Esophagus mucosa (tissue), 1 donor: Measurements from ENCODE around the gene PROC. TPM values are rescaled to one million over a fixed set of nuclear protein-coding genes. Genes with fewer than 3 reads are reported as not detected.
A peak's percentile ranks its signal among the peaks of the same experiment; 100 is the strongest.

Source experiments
- ATAC-seq: fragments of 200-7000 bp; cut with Tn5 transposase; one replicate; pipeline ENCODE4 v1.9.1; 2020
- total RNA-seq: library from RNA; stranded (reverse); gene quantifications from one replicate; pipeline ENCODE4 v1.2.4, GENCODE V29; 2023
- donor health status: DM: yes; HTN: yes; CAD: no.

PROC gene
- total RNA-seq, 1 donor from 2014 or later, result 0.20 TPM

DNA sequence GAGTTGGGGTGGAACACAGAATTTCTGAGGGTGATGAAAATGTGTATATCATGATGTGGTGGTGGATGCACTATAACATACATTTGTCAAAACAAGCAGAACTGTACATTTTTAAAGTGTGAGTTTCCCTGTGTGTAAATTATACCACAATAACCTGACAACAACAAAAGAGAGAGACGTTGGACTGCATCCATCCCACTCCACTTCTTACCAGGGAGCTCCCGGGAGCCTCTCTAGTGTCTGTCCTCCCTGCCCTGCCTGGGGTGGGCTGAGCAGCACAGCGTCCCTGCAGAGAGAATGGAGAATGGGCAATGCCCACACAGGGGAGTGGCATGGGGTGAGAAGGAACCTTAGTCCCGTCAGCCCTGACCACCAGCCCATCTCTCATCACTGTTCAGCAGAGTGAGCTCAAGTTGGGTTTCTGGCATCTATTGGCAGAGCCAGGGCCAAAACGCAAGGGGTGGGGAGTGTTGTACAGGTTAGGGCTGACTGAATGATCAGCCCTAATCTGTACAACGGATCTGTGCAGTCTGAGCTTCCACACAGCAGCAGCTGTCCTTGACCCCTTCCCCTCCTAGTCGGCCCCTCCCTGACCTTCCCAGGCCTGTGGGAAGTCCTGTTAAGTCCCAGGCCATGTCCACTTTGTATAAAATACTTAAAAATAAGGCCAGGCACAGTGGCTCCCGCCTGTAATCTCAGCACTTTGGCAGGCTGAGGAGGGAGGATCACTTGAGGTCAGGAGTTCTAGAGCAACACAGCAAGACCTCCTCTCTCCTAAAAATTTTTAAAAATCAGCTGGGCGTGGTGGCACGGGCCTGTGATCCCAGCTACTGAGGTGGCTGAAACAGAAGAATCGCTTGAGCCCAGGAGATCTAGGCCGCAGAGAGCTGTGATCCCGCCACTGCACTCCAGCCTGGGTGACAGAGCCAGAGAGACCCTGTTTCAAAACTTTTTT, 3.3 kb upstream of the PROC start:
- ATAC-seq, result no peak

DNA sequence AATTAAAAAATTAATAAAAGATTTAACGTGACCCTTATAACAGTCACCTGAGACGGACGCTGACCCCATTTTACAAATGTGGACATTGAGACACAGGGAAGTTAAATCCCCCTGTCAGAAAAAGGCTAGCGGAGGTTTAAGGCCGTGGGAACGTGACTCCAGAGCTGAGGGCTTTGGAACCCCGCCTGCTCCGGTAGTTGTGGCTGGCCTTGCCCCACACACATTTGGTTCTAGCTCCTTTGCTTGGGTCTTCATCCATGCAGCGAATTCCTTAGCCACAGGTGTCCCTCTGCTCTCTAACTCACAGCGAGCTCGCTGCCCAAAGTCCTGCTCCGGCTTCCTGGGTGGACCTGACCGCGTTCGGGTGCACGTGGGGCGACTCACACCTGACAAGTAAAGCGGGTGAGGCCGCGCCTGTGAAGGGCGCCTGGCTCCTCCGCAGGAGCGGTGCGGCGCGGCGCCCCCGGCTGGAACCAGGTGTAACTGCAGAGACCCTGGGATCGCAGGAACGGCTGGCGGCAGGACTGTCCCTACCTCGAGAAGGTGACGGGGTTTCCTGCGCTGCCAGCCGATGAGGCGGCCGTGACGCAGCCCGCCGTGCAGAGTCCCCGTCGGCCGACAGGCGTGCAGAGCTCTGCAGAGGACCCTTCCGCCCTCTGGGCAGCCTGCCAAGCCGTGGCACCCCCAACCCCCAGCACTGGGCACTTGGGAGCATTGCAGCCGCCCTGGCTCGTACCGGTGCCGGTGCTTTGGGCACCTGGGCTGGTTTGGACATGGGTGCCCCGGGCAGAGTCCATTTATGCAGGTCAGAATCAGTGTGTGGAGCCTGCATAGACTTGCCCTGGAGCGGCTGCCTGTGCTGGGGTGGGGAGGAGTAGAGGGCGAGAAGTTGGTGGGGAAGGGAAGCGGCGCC, 2.4 kb upstream of the PROC start:
- peak; percentile 85 for ATAC-seq

DNA sequence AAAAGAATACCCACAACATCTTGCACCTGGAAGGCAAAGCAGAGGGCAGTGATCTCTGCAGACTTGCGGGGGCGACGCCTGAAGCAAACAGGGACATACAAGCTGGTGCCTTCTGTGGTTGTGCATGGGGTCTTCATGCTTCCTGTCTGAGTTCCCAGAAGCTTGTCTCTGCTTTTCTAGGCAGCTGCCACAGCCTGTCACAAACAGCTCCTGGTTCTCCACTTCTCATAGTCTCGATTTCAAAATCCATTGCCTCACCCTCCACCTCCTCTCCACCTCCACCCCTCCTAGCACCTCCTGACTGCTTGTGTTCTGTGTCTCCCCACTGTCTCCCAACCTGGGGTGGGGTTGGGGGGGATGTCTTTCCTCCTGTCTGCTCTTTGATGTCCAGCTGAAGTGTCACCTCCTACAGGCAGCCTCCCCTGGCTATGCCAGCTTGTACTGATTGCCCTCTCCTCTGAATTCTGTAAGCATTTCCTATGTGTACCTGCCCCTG, 1.7 kb upstream of the PROC start:
- ATAC-seq, result no peak

DNA sequence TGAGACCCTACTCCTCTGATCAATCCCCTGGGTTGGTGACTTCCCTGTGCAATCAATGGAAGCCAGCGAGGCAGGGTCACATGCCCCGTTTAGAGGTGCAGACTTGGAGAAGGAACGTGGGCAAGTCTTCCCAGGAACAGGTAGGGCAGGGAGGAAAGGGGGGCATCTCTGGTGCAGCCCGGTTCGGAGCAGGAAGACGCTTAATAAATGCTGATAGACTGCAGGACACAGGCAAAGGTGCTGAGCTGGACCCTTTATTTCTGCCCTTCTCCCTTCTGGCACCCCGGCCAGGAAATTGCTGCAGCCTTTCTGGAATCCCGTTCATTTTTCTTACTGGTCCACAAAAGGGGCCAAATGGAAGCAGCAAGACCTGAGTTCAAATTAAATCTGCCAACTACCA, 821 bp upstream of the PROC start:
- no peak for ATAC-seq

DNA sequence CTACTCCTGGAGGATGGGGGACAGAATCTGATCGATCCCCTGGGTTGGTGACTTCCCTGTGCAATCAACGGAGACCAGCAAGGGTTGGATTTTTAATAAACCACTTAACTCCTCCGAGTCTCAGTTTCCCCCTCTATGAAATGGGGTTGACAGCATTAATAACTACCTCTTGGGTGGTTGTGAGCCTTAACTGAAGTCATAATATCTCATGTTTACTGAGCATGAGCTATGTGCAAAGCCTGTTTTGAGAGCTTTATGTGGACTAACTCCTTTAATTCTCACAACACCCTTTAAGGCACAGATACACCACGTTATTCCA, 844 bp downstream of the PROC start:
- no peak for ATAC-seq

DNA sequence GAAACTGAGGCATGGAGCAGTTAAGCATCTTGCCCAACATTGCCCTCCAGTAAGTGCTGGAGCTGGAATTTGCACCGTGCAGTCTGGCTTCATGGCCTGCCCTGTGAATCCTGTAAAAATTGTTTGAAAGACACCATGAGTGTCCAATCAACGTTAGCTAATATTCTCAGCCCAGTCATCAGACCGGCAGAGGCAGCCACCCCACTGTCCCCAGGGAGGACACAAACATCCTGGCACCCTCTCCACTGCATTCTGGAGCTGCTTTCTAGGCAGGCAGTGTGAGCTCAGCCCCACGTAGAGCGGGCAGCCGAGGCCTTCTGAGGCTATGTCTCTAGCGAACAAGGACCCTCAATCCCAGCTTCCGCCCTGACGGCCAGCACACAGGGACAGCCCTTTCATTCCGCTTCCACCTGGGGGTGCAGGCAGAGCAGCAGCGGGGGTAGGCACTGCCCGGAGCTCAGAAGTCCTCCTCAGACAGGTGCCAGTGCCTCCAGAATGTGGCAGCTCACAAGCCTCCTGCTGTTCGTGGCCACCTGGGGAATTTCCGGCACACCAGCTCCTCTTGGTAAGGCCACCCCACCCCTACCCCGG, 1.3 kb downstream of the PROC start:
- no peak for ATAC-seq

DNA sequence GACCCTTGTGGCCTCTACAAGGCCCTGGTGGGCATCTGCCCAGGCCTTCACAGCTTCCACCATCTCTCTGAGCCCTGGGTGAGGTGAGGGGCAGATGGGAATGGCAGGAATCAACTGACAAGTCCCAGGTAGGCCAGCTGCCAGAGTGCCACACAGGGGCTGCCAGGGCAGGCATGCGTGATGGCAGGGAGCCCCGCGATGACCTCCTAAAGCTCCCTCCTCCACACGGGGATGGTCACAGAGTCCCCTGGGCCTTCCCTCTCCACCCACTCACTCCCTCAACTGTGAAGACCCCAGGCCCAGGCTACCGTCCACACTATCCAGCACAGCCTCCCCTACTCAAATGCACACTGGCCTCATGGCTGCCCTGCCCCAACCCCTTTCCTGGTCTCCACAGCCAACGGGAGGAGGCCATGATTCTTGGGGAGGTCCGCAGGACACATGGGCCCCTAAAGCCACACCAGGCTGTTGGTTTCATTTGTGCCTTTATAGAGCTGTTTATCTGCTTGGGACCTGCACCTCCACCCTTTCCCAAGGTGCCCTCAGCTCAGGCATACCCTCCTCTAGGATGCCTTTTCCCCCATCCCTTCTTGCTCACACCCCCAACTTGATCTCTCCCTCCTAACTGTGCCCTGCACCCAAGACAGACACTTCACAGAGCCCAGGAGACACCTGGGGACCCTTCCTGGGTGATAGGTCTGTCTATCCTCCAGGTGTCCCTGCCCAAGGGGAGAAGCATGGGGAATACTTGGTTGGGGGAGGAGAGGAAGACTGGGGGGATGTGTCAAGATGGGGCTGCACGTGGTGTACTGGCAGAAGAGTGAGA, 2.0 kb downstream of the PROC start:
- ATAC-seq, result no peak

DNA sequence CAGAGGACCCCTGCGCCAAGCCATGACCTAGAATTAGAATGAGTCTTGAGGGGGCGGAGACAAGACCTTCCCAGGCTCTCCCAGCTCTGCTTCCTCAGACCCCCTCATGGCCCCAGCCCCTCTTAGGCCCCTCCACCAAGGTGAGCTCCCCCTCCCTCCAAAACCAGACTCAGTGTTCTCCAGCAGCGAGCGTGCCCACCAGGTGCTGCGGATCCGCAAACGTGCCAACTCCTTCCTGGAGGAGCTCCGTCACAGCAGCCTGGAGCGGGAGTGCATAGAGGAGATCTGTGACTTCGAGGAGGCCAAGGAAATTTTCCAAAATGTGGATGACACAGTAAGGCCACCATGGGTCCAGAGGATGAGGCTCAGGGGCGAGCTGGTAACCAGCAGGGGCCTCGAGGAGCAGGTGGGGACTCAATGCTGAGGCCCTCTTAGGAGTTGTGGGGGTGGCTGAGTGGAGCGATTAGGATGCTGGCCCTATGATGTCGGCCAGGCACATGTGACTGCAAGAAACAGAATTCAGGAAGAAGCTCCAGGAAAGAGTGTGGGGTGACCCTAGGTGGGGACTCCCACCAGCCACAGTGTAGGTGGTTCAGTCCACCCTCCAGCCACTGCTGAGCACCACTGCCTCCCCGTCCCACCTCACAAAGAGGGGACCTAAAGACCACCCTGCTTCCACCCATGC, 3.0 kb downstream of the PROC start:
- no peak for ATAC-seq

DNA sequence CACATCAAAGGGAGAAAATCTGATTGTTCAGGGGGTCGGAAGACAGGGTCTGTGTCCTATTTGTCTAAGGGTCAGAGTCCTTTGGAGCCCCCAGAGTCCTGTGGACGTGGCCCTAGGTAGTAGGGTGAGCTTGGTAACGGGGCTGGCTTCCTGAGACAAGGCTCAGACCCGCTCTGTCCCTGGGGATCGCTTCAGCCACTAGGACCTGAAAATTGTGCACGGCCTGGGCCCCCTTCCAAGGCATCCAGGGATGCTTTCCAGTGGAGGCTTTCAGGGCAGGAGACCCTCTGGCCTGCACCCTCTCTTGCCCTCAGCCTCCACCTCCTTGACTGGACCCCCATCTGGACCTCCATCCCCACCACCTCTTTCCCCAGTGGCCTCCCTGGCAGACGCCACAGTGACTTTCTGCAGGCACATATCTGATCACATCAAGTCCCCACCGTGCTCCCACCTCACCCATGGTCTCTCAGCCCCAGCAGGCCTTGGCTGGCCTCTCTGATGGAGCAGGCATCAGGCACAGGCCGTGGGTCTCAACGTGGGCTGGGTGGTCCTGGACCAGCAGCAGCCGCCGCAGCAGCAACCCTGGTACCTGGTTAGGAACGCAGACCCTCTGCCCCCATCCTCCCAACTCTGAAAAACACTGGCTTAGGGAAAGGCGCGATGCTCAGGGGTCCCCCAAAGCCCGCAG, 3.8 kb downstream of the PROC start:
- no peak for ATAC-seq

DNA sequence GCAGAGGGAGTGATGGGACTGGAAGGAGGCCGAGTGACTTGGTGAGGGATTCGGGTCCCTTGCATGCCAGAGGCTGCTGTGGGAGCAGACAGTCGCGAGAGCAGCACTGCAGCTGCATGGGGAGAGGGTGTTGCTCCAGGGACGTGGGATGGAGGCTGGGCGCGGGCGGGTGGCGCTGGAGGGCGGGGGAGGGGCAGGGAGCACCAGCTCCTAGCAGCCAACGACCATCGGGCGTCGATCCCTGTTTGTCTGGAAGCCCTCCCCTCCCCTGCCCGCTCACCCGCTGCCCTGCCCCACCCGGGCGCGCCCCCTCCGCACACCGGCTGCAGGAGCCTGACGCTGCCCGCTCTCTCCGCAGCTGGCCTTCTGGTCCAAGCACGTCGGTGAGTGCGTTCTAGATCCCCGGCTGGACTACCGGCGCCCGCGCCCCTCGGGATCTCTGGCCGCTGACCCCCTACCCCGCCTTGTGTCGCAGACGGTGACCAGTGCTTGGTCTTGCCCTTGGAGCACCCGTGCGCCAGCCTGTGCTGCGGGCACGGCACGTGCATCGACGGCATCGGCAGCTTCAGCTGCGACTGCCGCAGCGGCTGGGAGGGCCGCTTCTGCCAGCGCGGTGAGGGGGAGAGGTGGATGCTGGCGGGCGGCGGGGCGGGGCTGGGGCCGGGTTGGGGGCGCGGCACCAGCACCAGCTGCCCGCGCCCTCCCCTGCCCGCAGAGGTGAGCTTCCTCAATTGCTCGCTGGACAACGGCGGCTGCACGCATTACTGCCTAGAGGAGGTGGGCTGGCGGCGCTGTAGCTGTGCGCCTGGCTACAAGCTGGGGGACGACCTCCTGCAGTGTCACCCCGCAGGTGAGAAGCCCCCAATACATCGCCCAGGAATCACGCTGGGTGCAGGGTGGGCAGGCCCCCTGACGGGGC, 4.6 kb downstream of the PROC start:
- ATAC-seq, result peak; percentile 37

DNA sequence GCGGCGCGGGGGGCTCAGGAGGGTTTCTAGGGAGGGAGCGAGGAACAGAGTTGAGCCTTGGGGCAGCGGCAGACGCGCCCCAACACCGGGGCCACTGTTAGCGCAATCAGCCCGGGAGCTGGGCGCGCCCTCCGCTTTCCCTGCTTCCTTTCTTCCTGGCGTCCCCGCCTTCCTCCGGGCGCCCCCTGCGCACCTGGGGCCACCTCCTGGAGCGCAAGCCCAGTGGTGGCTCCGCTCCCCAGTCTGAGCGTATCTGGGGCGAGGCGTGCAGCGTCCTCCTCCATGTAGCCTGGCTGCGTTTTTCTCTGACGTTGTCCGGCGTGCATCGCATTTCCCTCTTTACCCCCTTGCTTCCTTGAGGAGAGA, 5.2 kb downstream of the PROC start:
- ATAC-seq, result peak; percentile 66

DNA sequence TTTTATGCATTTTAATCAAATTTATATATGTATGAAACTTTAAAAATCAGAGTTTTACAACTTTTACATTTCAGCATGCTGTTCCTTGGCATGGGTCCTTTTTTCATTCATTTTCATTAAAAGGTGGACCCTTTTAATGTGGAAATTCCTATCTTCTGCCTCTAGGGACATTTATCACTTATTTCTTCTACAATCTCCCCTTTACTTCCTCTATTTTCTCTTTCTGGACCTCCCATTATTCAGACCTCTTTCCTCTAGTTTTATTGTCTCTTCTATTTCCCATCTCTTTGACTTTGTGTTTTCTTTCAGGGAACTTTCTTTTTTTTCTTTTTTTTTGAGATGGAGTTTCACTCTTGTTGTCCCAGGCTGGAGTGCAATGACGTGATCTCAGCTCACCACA, 5.7 kb downstream of the PROC start:
- ATAC-seq, result no peak

DNA sequence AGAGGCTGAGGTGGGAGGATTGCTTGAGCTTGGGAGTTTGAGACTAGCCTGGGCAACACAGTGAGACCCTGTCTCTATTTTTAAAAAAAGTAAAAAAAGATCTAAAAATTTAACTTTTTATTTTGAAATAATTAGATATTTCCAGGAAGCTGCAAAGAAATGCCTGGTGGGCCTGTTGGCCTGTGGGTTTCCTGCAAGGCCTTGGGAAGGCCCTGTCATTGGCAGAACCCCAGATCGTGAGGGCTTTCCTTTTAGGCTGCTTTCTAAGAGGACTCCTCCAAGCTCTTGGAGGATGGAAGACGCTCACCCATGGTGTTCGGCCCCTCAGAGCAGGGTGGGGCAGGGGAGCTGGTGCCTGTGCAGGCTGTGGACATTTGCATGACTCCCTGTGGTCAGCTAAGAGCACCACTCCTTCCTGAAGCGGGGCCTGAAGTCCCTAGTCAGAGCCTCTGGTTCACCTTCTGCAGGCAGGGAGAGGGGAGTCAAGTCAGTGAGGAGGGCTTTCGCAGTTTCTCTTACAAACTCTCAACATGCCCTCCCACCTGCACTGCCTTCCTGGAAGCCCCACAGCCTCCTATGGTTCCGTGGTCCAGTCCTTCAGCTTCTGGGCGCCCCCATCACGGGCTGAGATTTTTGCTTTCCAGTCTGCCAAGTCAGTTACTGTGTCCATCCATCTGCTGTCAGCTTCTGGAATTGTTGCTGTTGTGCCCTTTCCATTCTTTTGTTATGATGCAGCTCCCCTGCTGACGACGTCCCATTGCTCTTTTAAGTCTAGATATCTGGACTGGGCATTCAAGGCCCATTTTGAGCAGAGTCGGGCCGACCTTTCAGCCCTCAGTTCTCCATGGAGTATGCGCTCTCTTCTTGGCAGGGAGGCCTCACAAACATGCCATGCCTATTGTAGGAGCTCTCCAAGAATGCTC, 6.6 kb downstream of the PROC start:
- ATAC-seq, result no peak

DNA sequence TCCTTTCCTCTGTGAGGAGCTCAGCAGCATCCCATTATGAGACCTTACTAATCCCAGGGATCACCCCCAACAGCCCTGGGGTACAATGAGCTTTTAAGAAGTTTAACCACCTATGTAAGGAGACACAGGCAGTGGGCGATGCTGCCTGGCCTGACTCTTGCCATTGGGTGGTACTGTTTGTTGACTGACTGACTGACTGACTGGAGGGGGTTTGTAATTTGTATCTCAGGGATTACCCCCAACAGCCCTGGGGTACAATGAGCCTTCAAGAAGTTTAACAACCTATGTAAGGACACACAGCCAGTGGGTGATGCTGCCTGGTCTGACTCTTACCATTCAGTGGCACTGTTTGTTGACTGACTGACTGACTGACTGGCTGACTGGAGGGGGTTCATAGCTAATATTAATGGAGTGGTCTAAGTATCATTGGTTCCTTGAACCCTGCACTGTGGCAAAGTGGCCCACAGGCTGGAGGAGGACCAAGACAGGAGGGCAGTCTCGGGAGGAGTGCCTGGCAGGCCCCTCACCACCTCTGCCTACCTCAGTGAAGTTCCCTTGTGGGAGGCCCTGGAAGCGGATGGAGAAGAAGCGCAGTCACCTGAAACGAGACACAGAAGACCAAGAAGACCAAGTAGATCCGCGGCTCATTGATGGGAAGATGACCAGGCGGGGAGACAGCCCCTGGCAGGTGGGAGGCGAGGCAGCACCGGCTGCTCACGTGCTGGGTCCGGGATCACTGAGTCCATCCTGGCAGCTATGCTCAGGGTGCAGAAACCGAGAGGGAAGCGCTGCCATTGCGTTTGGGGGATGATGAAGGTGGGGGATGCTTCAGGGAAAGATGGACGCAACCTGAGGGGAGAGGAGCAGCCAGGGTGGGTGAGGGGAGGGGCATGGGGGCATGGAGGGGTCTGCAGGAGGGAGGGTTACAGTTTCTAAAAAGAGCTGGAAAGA, 7.6 kb downstream of the PROC start:
- ATAC-seq, result no peak

DNA sequence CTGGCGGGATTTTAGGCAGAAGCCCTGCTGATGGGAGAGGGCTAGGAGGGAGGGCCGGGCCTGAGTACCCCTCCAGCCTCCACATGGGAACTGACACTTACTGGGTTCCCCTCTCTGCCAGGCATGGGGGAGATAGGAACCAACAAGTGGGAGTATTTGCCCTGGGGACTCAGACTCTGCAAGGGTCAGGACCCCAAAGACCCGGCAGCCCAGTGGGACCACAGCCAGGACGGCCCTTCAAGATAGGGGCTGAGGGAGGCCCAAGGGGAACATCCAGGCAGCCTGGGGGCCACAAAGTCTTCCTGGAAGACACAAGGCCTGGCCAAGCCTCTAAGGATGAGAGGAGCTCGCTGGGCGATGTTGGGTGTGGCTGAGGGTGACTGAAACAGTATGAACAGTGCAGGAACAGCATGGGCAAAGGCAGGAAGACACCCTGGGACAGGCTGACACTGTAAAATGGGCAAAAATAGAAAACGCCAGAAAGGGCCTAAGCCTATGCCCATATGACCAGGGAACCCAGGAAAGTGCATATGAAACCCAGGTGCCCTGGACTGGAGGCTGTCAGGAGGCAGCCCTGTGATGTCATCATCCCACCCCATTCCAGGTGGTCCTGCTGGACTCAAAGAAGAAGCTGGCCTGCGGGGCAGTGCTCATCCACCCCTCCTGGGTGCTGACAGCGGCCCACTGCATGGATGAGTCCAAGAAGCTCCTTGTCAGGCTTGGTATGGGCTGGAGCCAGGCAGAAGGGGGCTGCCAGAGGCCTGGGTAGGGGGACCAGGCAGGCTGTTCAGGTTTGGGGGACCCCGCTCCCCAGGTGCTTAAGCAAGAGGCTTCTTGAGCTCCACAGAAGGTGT, 8.5 kb downstream of the PROC start:
- no peak for ATAC-seq

DNA sequence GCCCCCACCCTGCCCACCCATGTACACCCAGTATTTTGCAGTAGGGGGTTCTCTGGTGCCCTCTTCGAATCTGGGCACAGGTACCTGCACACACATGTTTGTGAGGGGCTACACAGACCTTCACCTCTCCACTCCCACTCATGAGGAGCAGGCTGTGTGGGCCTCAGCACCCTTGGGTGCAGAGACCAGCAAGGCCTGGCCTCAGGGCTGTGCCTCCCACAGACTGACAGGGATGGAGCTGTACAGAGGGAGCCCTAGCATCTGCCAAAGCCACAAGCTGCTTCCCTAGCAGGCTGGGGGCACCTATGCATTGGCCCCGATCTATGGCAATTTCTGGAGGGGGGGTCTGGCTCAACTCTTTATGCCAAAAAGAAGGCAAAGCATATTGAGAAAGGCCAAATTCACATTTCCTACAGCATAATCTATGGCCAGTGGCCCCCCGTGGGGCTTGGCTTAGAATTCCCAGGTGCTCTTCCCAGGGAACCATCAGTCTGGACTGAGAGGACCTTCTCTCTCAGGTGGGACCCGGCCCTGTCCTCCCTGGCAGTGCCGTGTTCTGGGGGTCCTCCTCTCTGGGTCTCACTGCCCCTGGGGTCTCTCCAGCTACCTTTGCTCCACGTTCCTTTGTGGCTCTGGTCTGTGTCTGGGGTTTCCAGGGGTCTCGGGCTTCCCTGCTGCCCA, 9.3 kb downstream of the PROC start:
- no peak for ATAC-seq
